ENCODE results near the gene RSAD1. TPM values are rescaled to one million over a fixed set of nuclear protein-coding genes. Genes with fewer than 3 reads are reported as not detected.

Gene RSAD1
- 11.6 and 12.8 TPM in 2 replicates for polyA plus RNA-seq

DNA sequence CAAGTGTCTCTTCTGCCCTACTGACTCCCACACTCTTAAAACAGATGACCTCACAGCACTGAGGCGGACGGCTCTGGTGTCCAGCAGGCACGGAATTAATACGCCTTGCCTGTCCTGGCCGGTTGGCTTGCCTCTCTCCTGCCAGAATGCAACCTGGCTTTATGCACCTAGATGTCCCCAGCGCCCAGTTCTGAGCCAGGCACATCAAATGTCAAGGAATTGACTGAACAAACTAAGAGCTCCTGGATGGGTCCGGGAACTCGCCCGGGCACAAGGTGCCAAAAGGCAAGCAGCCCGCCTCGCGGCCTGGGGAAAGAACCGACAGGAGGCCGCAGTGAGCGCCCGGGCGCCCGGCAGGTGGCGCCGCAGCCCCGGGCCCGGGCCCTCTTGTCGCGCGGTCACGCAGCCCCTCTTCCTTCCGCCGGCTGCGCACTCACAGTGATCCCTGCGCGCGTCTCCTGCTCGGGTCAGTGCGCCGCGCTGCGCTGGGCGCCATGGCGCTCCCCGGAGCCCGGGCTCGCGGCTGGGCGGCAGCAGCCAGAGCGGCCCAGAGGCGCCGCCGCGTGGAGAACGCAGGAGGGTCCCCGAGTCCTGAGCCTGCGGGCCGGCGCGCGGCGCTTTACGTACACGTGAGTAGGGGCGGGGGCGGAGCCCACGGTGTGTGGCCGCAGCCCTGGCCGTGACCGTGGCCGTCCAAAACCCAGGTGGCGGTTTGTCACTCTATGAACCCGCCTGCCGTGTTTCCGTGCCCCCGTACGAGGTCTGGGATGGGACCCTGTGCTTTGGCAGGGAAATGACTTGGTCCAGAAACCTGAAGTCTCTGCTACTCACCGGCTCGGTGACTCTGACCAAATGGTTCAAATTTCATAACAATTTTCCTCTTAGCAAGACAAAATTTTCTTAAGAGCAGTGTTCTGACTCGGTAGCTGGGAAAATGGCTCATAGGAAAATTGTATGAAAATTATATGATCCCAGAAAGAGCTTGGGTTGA lies at the start of gene RSAD1:
TSS of gene RSAD1 (plus strand) at position 470 of the 991 bp plus-strand sequence. CDS start at position 495, 25 bp downstream.

DNA sequence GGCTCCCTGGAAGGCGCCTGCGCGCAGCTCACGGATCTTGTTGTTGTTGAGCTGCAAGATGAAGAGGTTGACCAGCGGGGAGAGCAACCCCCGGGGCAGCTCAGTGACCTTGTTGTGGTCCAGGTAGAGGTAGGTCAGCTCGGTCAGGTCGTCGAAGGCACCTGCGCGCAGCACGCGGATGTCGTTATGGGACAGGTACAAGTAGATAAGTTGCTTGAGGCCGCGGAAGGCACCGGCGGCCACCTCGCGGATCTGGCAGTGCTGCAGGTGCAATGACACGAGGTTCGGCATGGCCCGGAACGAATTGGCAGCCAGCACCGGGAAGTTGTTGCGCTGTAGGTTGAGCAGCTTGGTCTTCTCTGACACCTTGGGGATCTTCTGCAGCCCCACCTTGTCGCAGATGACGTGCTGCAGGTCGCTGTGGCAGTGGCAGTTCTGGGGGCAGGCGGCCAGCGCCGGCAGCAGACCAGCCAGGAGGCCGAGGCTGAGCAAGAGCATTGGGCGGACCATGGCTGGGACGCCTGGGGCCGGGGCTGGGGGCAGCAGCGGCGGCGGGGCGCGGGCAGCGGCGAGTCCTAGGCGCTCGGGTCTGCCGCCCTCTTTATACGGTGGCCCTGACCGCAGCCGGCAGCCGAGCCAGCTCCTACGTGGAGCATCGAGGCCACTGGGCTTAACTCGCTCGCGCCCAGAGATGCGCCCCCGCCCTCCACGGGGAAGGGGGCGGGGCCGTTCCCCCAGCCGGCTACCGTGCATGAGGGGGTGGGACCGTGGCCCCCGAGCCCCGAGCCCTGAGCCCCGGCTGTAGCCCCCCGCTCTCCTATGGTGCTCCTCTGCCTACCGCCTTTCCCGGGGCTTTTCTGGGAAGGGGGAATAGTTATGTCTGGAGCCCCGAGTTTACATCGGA lies 10.1 kb upstream of the RSAD1 start, which contains the start of gene CHAD:
TSS of gene CHAD (minus strand) at position 577 of the 904 bp plus-strand sequence. CDS start at position 510, 67 bp downstream.

DNA sequence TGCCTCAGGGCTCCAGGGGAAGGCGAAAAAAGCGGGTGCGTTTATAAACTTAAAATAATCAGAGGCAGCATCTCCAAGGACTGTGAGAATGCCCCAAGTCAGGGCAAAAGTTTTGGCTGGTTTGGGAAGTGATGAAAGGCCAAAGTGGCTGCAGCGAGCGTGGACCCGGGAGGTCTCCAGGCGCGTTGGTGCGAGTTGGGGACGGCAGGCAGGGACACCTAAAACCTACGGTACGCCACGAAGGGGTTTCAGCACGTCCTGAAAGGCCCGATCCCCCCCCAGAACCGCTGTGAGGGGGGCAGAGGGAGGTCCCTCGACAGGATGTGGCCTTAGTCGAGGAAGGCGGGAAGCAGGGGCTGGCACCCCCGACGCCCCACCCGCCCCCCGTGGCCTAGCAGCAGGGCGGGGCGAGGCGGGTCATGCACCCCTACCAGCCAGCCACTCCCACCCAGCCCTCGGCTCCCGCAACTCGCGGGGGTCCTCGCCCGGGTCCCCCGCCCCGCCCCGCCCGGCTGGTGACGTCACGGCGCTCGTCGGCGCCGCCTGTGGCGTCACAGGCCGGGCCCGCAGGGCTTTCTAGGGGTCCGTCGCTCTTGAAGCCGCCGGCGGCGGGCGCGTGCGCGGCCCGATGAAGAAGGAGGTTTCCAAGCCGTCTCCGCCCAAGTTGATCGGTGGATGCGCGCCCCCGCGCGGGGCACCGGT lies 29.4 kb downstream of the RSAD1 start, which contains the start of gene MYCBPAP:
TSS of gene MYCBPAP (plus strand) at position 569 of the 702 bp plus-strand sequence. CDS start 236 bp downstream, outside the sequence.

DNA sequence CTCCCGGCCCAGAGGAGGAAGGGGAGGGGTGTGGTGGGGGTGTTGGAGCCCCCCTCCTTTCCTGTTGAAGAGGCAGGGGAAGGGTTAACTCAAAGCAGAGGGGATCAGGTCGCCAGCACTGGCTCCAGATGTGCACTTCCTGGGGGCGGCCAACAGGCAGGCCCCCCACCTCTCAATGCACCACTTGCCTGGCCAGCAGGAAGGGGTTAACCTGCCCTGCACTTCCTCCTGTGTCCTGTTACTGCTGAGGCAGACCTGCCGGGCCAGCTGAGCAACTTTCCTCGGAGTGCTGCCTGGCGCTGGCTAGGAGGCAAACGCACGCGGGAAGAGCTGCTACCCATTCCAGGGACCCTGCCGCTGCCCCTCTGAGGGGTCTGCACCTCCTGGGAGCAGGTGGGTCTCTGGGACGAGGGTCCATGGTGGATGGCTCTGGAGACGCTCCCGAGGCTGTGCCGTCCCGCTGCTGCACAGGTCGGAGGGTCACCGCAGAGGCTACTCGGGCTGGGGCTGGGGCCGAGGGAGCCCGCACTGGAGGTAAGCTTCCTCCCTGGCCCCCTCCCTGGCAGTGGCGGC lies 53.9 kb downstream of the RSAD1 start, which contains the start of gene EPN3:
TSS of gene EPN3 (plus strand) at position 284 of the 573 bp plus-strand sequence. CDS start 3,822 bp downstream, outside the sequence.

Other genes starting within 250 kb of the RSAD1 start
- not detected in 2 replicates for gene TMEM92, start 204.4 kb upstream of the RSAD1 start, polyA plus RNA-seq
- gene XYLT2, start 132.7 kb upstream of the RSAD1 start, polyA plus RNA-seq = 23.1 and 38.2 TPM in 2 replicates
- 272 and 327 TPM in 2 replicates for gene MRPL27, start 105.7 kb upstream of the RSAD1 start, polyA plus RNA-seq
- gene EME1, start 105.6 kb upstream of the RSAD1 start, polyA plus RNA-seq = 0.35 TPM in 1 of 2 replicates, not detected in the other
- gene LRRC59, start 81.3 kb upstream of the RSAD1 start, polyA plus RNA-seq = 13.2 and 24.3 TPM in 2 replicates
- gene ACSF2, start 52.6 kb upstream of the RSAD1 start, polyA plus RNA-seq = 5.7 TPM in 1 of 2 replicates, not detected in the other
- gene CHAD, start 10.0 kb upstream of the RSAD1 start, polyA plus RNA-seq = 1.8 and 2.1 TPM in 2 replicates
- gene MYCBPAP, start 29.6 kb downstream of the RSAD1 start, polyA plus RNA-seq = not detected in 2 replicates
- not detected in 2 replicates for gene EPN3, start 53.9 kb downstream of the RSAD1 start, polyA plus RNA-seq
- 2.4 and 4.9 TPM in 2 replicates for gene SPATA20, start 68.3 kb downstream of the RSAD1 start, polyA plus RNA-seq
- 54.6 and 83.3 TPM in 2 replicates for gene CACNA1G, start 81.9 kb downstream of the RSAD1 start, polyA plus RNA-seq
- gene ABCC3, start 156.0 kb downstream of the RSAD1 start, polyA plus RNA-seq = 0.45 and 4.3 TPM in 2 replicates
- gene ANKRD40, start 229.1 kb downstream of the RSAD1 start, polyA plus RNA-seq = 30.9 and 33.4 TPM in 2 replicates
- 310 and 349 TPM in 2 replicates for gene LUC7L3, start 240.7 kb downstream of the RSAD1 start, polyA plus RNA-seq